Gastroesophageal sphincter (tissue), 3 donors: ENCODE data around the gene CLSTN1.

Experiments used
- EP300 ChIP-seq: sonication (generic); formaldehyde crosslinking; IDR thresholded peaks from one replicate; pipeline ENCODE4 v1.6.1; 2017; ENCODE audit warnings: antibody characterized with exemption, mild to moderate bottlenecking
- POLR2A ChIP-seq, 2 donors: fragments of 450-650 bp; IDR thresholded peaks; one replicate each; pipeline ENCODE4 v1.6.1; 2017; ENCODE audit warnings: antibody characterized with exemption in 2 of 2, mild to moderate bottlenecking in 2 of 2, moderate library complexity in 1 of 2
- TF ChIP-seq, protein P1 (sequence below), 4 experiments: fragments of 200-600 bp in 2 of 4; fragments of 450-650 bp in 2 of 4; sonication (generic) in 1 of 4; IDR thresholded peaks; one replicate each; pipeline ENCODE4 v1.5.1; 2017 to 2019; ENCODE audit warnings: antibody characterized with exemption in 4 of 4, mild to moderate bottlenecking in 2 of 4, moderate library complexity in 2 of 4

GRCh38 chr1:9722378-9722749, 101.4 kb downstream of the CLSTN1 start:
- TF ChIP-seq, protein P1, sequence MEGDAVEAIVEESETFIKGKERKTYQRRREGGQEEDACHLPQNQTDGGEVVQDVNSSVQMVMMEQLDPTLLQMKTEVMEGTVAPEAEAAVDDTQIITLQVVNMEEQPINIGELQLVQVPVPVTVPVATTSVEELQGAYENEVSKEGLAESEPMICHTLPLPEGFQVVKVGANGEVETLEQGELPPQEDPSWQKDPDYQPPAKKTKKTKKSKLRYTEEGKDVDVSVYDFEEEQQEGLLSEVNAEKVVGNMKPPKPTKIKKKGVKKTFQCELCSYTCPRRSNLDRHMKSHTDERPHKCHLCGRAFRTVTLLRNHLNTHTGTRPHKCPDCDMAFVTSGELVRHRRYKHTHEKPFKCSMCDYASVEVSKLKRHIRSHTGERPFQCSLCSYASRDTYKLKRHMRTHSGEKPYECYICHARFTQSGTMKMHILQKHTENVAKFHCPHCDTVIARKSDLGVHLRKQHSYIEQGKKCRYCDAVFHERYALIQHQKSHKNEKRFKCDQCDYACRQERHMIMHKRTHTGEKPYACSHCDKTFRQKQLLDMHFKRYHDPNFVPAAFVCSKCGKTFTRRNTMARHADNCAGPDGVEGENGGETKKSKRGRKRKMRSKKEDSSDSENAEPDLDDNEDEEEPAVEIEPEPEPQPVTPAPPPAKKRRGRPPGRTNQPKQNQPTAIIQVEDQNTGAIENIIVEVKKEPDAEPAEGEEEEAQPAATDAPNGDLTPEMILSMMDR (IDR thresholded peaks at IDR 0.05): no peak
- no peak for TF ChIP-seq POLR2A (IDR thresholded peaks at IDR 0.05)
- no peak for TF ChIP-seq EP300
